Lung (tissue), 12 donors: ENCODE data around the gene CNTFR. TPM values are rescaled to one million over a fixed set of nuclear protein-coding genes. Genes with fewer than 3 reads are reported as not detected.

ENCODE experiments used
- ATAC-seq: fragments of 200-7000 bp; cut with Tn5 transposase; one replicate; pipeline ENCODE4 v1.9.1; 2020; ENCODE audit warnings: moderate number of reproducible peaks; ENCODE audit not compliant: insufficient read depth, low FRiP score
- DNase-seq, 3 donors: peaks; one replicate each; pipeline ENCODE4 v3.0.0-alpha.2; 2013 to 2017
- H3K27ac ChIP-seq, 2 donors: one replicate each; pipeline ENCODE4 v1.5.1; 2013; ENCODE audit warnings: mild to moderate bottlenecking in 2 of 2, moderate library complexity in 2 of 2, control low read depth in 1 of 2, inconsistent platforms in 1 of 2, low read depth in 1 of 2, low read length in 1 of 2
- H3K27me3 ChIP-seq, 3 donors: one replicate each; pipeline ENCODE4 v1.5.1; 2013; ENCODE audit warnings: low read length in 2 of 3; ENCODE audit not compliant: control insufficient read depth in 3 of 3, insufficient read depth in 3 of 3
- H3K36me3 ChIP-seq, 4 donors: one replicate each; pipeline ENCODE4 v1.5.1; 2013; ENCODE audit warnings: low read length in 4 of 4, mild to moderate bottlenecking in 1 of 4, moderate library complexity in 1 of 4; ENCODE audit not compliant: control insufficient read depth in 4 of 4, insufficient read depth in 4 of 4
- H3K4me1 ChIP-seq, 5 donors: one replicate each; pipeline ENCODE4 v1.5.1; 2013; ENCODE audit warnings: low read length in 5 of 5, mild to moderate bottlenecking in 2 of 5, moderate library complexity in 1 of 5; ENCODE audit not compliant: control insufficient read depth in 5 of 5, insufficient read depth in 5 of 5
- H3K4me3 ChIP-seq: one replicate; pipeline ENCODE4 v1.5.1; 2013; ENCODE audit warnings: mild to moderate bottlenecking, control low read depth, moderate library complexity
- H3K9ac ChIP-seq, 2 donors: one replicate each; pipeline ENCODE4 v1.5.1; 2013; ENCODE audit warnings: low read length in 2 of 2, control low read depth in 1 of 2; ENCODE audit not compliant: insufficient read depth in 1 of 2
- H3K9me3 ChIP-seq, 4 donors: one replicate each; pipeline ENCODE4 v1.5.1; 2013; ENCODE audit warnings: low read length in 3 of 4, mild to moderate bottlenecking in 1 of 4, moderate library complexity in 1 of 4; ENCODE audit not compliant: control insufficient read depth in 4 of 4, insufficient read depth in 3 of 4
- WGBS, 2 donors: extraction: QIAGEN DNeasy Blood & Tissue Kit; methylation state at CpG; one replicate each; pipeline ENCODE4 v1.1.7; 2013; 5-methylcytosine and 5-hydroxymethylcytosine counted together
- polyA plus RNA-seq, 2 donors: library from polyadenylated mRNA; stranded (reverse); fragments of 200-250 nt; gene quantifications; one replicate each; pipeline ENCODE4 v1.2.1, GENCODE V29; 2013
- total RNA-seq, 2 donors: library from RNA; depleted of rRNA in 1 of 2; stranded (reverse); fragments of >200 nt in 1 of 2; gene quantifications; one replicate each; pipeline ENCODE4 v1.2.1, GENCODE V29; 2014 to 2021
- TF ChIP-seq, protein P1 (sequence below): IDR thresholded peaks from 2 replicates; pipeline ENCODE4 v1.5.1; 2012; ENCODE audit warnings: mild to moderate bottlenecking; ENCODE audit errors: control extremely low read depth, extremely low read depth
- donor health status: control.
- donor health status: control.
- donor health status: Bipolar disorder and iron deficiency.
- donor health status: healthy.
- donor health status: DM: yes; HTN: yes; CAD: no.

The CNTFR gene
- total and polyA plus RNA-seq, 4 donors: 0.42 to 3.3 (median 1.3) TPM

DNA sequence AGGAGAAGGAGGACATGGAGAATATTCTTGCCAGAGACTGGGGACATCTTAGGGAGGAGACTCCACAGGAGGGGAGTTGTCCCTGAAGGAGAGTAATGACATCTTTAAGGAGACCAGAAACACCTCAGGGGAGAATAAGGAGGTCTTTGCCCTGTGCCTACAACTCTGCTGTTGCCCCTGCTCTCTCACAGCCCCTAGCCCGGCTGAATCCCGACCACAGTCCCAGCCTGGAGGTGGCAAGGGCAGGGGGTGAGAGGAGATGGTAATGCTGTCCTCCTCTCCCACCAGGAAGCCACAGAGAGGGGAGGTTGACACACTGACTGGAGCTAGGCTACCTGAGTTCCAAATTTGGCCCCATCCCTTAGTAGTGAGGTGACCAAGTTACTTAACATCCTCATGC lies 36.5 kb downstream of the CNTFR start:
- 84 to 89% methylated on average over 2 of the region's 2 CpGs for WGBS, 2 donors
- Histone ChIP-seq H3K9me3 (no peaks in the 10 kb centered on the region), H3K9ac (no peak overlapping the region), H3K27me3 (peaks cover 0 to 15% (median 0%) of the 10 kb centered on the region in 3 donors), H3K4me3 (no peak overlapping the region), H3K4me1 (peaks cover 0 to 18% (median 9%) of the 10 kb centered on the region in 5 donors), H3K27ac (no peak overlapping the region), H3K36me3 (peaks cover 0 to 12% (median 3%) of the 10 kb centered on the region in 4 donors)
- ATAC-seq: no peak
- no peak for DNase-seq
- TF ChIP-seq, protein P1, sequence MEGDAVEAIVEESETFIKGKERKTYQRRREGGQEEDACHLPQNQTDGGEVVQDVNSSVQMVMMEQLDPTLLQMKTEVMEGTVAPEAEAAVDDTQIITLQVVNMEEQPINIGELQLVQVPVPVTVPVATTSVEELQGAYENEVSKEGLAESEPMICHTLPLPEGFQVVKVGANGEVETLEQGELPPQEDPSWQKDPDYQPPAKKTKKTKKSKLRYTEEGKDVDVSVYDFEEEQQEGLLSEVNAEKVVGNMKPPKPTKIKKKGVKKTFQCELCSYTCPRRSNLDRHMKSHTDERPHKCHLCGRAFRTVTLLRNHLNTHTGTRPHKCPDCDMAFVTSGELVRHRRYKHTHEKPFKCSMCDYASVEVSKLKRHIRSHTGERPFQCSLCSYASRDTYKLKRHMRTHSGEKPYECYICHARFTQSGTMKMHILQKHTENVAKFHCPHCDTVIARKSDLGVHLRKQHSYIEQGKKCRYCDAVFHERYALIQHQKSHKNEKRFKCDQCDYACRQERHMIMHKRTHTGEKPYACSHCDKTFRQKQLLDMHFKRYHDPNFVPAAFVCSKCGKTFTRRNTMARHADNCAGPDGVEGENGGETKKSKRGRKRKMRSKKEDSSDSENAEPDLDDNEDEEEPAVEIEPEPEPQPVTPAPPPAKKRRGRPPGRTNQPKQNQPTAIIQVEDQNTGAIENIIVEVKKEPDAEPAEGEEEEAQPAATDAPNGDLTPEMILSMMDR: no peak

DNA sequence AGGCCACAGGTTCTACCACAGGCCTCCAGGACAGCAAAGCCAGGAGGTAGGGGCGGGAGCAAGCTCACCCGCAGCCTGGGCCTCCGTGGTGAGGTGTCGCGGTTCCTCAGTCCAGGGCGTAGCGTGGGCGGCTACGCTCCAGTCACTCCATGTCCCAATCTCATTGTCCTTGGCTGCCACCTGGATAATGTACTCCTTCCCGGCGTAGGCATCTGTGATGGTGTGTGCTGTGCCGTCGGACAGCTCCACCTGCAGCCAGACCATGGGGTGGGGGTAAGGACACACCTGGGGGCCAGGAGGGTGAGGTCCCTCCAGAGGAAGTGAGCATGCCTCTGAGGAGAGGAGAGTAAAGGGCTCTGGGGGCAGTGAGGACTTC lies 36.9 kb downstream of the CNTFR start:
- ATAC-seq (no peak), DNase-seq (no peak)
- WGBS, 2 donors: 89 to 95% methylated on average over 13 of the region's 13 CpGs
- peaks cover 0 to 14% (median 0%) of the 10 kb centered on the region in 3 donors for H3K27me3 ChIP-seq
- TF ChIP-seq, protein P1: no peak
- no peak overlapping the region for H3K9ac ChIP-seq
- H3K36me3 ChIP-seq: peaks cover 0 to 11% (median 3%) of the 10 kb centered on the region in 4 donors
- H3K9me3 ChIP-seq: no peaks in the 10 kb centered on the region
- H3K4me3 ChIP-seq: no peak overlapping the region
- peaks cover 0 to 21% (median 9%) of the 10 kb centered on the region in 5 donors for H3K4me1 ChIP-seq
- no peak overlapping the region for H3K27ac ChIP-seq

DNA sequence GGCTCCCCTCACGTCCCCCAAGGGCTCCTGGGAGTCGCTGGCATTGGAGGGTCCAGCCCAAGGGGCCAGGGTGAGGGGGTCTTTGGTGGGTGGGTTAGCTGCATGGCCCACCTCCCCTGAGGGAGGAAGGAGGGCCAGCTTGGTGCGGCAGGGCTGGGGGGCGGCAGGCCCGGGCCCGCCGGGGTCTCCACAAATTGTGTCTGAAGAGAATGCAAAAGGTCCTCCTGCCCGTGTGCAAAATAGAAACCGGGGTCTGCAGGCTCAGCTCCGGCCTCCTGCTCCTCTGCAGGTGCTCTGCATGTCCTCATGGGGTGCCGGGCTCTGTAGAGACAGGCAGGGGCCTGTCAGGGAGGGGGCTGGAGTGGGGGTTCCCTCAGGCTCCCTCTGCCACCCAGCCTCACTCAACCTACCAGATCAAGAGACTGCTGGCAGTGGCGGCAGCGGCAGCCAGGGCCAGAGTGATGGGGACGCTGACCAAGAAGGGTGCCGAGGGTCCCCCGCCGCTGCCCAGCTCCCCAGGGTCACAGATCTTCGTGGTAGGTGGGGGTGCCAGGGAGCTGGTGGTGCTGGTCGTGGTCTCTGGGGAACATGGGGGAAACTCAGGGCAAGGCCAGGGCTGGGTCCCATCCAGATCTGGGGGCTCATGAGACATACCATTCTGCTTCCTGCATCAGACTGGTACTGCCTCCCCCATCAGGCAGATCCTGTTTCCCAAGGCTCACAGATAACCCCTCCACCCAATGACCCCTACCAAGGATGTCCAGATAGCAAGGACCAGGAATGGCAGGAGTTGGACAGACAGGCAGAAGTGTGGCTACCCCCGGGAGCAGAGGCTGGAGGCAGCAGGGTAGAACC lies 37.5 kb downstream of the CNTFR start:
- peaks cover 0 to 21% (median 9%) of the 10 kb centered on the region in 5 donors for H3K4me1 ChIP-seq
- H3K9ac ChIP-seq: no peak overlapping the region
- WGBS, 2 donors: 88 to 94% methylated on average over 19 to 20 of the region's 20 CpGs
- H3K27me3 ChIP-seq: peaks cover 0 to 10% (median 0%) of the 10 kb centered on the region in 3 donors
- no peak for ATAC-seq
- no peak overlapping the region for H3K27ac ChIP-seq
- DNase-seq: no peak
- H3K9me3 ChIP-seq: no peaks in the 10 kb centered on the region
- TF ChIP-seq, protein P1: no peak
- no peak overlapping the region for H3K4me3 ChIP-seq
- H3K36me3 ChIP-seq: peaks cover 0 to 5% (median 2%) of the 10 kb centered on the region in 4 donors
